HS-27A (cell line): ENCODE measurements around the gene KLRC3.
"Not testable (repeated sequence)": the region's sequence is repeated elsewhere in the genome, so short reads cannot be mapped to it uniquely, and the experiment has no call there.

Source experiments
- DNase-seq: peaks from one replicate; pipeline ENCODE4 v3.0.0-alpha.2; 2012; ENCODE audit warnings: low read depth, missing footprints

Gene KLRC3

GRCh38 chr12:10369557-10370415 lies 50.6 kb downstream of the KLRC3 start:
- DNase-seq = no peak

DNA sequence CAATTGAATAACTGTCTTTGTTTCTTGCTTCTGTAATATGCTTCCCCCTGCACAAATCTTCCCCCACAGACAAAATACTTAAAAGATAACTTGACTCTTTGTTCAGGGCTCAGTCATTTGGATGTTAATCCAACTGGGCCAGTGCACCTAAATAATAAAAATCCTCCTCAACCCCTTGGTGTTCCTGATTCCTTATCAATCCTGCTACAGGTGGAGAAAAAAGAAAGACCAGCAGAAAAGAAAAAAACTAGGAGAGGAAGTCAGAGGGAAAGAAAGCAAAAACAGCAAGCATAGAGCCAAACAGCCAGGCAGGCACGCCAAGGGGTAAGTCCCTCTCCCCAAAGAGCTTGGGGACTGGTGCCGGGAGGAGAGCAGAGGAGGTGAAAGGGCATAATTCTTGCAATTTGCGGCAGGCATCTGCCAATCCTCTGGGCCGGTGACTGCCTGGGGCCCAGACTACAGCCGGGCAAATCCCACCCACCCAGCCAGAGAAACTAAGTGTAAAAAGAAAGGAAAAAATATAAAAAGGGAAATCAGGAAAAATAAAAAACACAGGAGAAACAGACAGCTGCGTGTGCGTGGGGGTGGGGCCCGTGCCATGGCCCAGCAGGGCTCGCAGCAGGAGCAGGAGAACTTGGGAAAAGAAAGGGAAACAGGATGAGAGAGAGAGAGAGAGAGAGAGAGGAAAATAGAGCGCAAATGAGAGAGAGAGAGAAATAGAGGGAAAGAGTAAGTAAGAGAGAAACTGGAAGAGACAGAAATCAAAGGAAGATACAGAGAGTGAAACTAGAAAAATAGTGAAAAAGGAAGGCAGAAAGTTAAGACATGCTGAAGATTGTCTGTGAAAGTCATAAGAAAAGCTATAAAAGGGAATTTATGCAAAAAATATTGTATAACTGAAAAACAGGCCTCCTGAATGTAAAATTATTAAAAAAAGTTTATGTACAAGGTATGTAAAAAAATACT lies 51.9 kb downstream of the KLRC3 start:
- no peak for DNase-seq

- DNase-seq = not testable (repeated sequence)
These were observed 52.7 kb downstream of the KLRC3 start for GRCh38 chr12:10367714-10368113.

GRCh38 chr12:10366875-10367274 lies 53.5 kb downstream of the KLRC3 start:
- DNase-seq = no peak

DNA sequence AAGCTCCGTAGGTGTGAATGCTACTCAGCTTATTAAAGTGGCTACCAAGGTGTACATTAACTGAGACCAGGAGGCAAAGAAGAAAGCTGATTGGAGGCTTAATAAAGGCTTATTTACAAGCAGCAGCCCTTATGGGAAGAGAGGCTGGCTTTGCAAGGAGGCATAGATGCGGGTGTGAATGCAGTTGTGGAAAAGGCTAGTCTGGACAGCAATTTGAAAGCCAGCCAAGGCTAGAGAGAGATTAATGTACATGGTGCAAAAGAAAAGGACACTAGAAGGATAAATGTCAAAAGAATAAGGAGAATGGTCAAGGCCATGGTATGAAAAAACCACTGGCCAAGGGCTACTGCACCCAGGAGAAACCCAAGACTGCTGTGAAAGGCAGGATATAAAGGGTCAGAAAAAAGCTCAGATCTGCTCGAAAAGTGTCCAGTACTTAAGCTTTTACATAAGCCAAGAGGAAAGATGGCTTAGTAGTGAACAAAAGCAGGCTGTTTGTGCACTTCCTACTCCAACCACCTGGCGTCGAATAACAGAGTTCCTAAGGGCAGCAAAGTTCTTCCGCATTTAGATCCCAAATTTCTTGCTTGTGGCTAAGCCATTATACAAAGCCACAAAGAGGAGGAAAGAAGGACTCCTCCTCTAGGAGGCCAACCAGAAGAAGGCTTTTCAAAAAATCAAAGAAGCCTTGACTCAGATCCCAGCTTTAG lies 54.5 kb downstream of the KLRC3 start:
- no peak for DNase-seq

DNA sequence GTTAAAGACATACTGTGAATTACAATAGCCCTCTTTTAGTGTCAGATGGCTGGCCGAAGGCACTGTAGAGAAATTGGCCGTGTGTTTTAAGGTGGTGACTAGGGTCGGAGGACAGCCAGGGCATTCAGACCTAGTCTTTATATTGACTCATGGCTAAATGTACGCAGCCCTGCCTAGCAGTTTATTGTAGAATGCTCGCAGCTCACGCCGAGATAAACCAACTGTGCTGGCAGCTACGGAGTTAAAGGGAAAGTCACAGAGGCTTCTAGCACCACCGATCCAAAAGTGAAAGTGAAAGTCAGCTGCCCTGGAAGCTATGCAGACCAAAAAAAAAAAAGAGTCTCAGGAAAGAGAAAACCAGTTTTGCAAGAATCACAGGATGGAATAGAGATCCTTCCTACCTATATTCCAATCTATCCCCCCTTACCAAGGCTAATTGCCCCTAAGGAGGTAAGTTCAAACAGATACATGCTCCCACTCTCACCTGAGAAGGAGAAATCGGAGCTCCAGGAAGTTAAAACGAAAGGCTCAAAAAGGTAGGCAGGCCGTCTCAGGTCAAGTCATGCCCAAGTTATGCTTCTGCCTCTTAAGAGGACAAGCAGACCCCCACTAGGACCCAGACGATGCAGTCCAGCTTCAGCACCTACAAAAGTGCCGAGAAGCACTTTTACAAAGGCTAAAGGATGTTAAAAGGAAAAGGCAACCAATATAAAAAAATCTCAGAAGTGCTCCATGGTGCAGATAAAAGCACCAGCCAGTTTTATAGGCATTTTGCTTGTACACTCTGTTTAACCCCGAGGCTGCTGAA lies 55.4 kb downstream of the KLRC3 start:
- DNase-seq = no peak

DNA sequence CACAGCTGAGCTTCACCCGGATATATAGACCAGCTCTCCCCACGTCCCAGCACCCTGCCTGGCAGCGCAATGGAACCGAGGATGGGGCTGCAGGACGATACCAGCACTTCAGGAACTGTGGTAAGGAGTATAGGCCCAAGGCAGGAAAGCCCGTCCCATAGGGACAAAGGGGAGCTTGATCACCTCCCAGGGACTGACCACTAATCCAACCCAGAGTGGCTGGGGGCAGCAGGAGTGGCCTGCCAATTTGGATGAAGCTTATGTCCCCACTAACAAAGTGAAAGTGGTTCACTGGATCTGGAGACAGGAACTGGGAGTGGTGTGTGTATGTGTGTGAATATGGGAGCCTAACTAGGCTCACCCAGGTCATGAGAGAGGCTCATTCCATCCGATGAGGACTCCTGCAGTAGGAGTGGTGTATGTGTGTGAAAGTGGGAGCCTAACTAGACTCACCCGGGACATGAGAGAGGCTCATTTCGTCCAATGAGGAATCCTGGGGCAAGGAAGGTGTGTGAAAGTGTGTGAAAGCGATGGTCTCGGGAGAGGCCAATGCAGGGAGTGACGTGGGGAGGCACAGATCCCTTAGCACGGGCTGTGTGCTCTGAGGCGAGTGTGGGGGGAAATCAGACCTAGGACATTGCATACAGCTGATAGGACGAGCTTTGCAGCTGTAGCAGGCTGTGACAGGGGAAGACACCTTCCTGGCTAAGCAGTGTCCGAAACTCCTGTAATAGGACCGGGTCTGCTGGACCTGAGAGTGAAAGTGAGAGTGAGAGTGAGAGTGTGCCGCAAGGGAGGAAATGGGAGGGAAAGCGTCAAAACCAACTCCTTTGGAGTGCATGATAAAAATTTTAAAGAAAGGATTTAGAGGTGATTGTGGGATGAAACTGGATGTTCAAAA lies 56.2 kb downstream of the KLRC3 start:
- DNase-seq = no peak

DNA sequence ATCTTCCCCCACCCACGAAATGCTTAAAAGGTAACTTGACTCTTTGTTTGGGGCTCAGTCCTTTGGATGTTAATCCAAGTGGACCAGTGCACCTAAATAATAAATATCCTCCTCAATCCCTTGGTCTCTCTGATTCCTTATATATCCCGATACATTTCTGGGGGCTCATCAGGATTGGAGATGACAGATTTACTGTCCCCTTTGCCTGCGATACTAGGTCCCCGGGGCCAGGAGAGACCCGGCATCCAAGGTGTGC lies 56.8 kb downstream of the KLRC3 start:
- DNase-seq = no peak

DNA sequence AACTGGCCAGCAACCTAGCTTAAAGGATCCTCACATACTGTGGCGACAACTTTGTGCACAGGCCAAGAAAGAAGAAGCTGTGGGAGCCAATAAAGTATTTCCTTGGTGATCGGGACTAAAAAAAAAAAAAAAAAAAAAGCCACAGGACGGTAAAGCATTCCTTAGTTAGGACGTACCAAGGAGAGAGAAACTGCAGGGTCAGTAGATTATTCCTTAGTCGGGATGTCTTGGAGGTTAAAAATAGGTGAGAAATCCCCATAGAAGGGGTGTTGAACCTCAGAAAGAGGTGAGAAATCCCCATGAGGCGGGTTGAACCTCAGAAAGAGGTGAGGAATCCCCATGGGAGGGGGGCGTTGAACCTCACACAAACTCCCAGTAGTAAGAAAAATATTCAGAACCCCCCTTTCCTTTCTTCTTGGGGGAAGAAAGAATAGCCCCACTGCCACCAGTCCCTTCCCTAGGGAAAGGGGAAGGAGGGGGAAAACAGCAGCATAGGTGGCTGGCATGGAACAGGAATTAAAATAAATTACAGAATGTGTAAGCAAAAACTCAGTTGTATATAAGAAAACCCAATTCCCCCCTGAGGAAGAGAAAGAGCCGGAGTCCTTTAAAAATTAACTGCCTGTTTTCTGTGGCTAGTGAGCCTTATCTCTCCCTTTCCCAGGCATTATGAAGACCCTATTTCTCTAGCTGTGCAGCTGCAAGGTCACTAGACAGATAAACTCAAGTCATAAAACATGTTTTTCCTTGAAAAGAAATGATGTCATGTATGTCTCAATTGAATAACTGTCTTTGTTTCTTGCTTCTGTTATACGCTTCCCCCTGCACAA lies 57.4 kb downstream of the KLRC3 start:
- DNase-seq = no peak

- no peak for DNase-seq
These were observed 58.1 kb downstream of the KLRC3 start for GRCh38 chr12:10362325-10362724.
